Measurements from ENCODE around the gene CCDC181. TPM values are rescaled to one million over a fixed set of nuclear protein-coding genes. Genes with fewer than 3 reads are reported as not detected.

Gene CCDC181
- total RNA-seq, 2 experiments from 2014 or later: not detected

GRCh38 chr1:169383449-169383848 lies 43.8 kb downstream of the CCDC181 start:
- Histone ChIP-seq H3K27ac (ENCODE audit: low read depth in 1 of 2, low read length in 2 of 2) (no peak overlapping the region), H3K4me1 (ENCODE audit: insufficient read depth, low read length) (no peaks in the 10 kb centered on the region), H3K27me3 (ENCODE audit: control insufficient read depth in 1 of 2, insufficient read depth in 2 of 2, low read length in 2 of 2) (no peaks in the 10 kb centered on the region), H3K4me3 (ENCODE audit: low read length) (no peak overlapping the region), H3K9me3 (ENCODE audit: control insufficient read depth in 1 of 2, insufficient read depth in 1 of 2, low read length in 2 of 2) (no peaks in the 10 kb centered on the region), H3K36me3 (ENCODE audit: insufficient read depth, low read length) (peaks cover 84% of the 10 kb centered on the region)
- no peak for TF ChIP-seq CTCF (IDR thresholded peaks at IDR 0.05)
- ChIA-PET POLR2A (no interaction called here), CTCF (no interaction called here)
- intact Hi-C loops (cut with DNase I, micrococcal nuclease): no loop called here
- Mint-ChIP-seq H3K27ac (no peak overlapping the region), H3K36me3 (ENCODE audit: low read depth) (peaks cover 22% of the 10 kb centered on the region), H3K4me1 (ENCODE audit: low read depth) (peaks cover 5% of the 10 kb centered on the region), H3K4me3 (no peak overlapping the region), H3K9me3 (no peaks in the 10 kb centered on the region), H3K27me3 (no peaks in the 10 kb centered on the region)
- no peak for ATAC-seq (ENCODE audit: poor library complexity)
- no peak for DNase-seq

GRCh38 chr1:169381162-169381561 lies 46.1 kb downstream of the CCDC181 start:
- peaks cover 86% of the 10 kb centered on the region for H3K36me3 ChIP-seq (ENCODE audit: insufficient read depth, low read length)
- DNase-seq (no peak), ATAC-seq (ENCODE audit: poor library complexity) (no peak)
- no peak overlapping the region for H3K4me3 Mint-ChIP-seq
- CTCF ChIA-PET: no interaction called here
- H3K4me1 Mint-ChIP-seq (ENCODE audit: low read depth): peaks cover 8% of the 10 kb centered on the region
- no peaks in the 10 kb centered on the region for H3K27me3 Mint-ChIP-seq
- POLR2A ChIA-PET: no interaction called here
- no peaks in the 10 kb centered on the region for H3K9me3 ChIP-seq (ENCODE audit: control insufficient read depth in 1 of 2, insufficient read depth in 1 of 2, low read length in 2 of 2)
- no peak overlapping the region for H3K4me3 ChIP-seq (ENCODE audit: low read length)
- TF ChIP-seq CTCF (IDR thresholded peaks at IDR 0.05): no peak
- H3K36me3 Mint-ChIP-seq (ENCODE audit: low read depth): peaks cover 30% of the 10 kb centered on the region
- H3K27ac ChIP-seq (ENCODE audit: low read depth in 1 of 2, low read length in 2 of 2): no peak overlapping the region
- H3K9me3 Mint-ChIP-seq: no peaks in the 10 kb centered on the region
- H3K27ac Mint-ChIP-seq: no peak overlapping the region
- no peaks in the 10 kb centered on the region for H3K4me1 ChIP-seq (ENCODE audit: insufficient read depth, low read length)
- no peaks in the 10 kb centered on the region for H3K27me3 ChIP-seq (ENCODE audit: control insufficient read depth in 1 of 2, insufficient read depth in 2 of 2, low read length in 2 of 2)
- intact Hi-C loops (cut with DNase I, micrococcal nuclease): no loop called here

- DNase-seq (peak in 3 of 14 experiments; percentile 34 to 54 (median 37)), ATAC-seq (ENCODE audit: poor library complexity) (no peak)
- H3K36me3 Mint-ChIP-seq (ENCODE audit: low read depth): peaks cover 40% of the 10 kb centered on the region
- H3K27ac ChIP-seq (ENCODE audit: low read depth in 1 of 2, low read length in 2 of 2): no peak overlapping the region
- intact Hi-C loops (cut with DNase I, micrococcal nuclease): loop anchor here in 1 of 2 experiments (5.0 to 10.0 kb wide), 2 partner anchors 1163 to 1434 kb away; partner anchors contain the start of genes DCAF6, GORAB and MPC2
- ChIA-PET CTCF (interaction anchor here (0.6 kb wide), 1 partner anchor 23 kb away, joined by 3 read pairs; no protein-coding TSS in a partner anchor), POLR2A (no interaction called here)
- no peak for TF ChIP-seq CTCF (IDR thresholded peaks at IDR 0.05)
- no peaks in the 10 kb centered on the region for H3K27me3 ChIP-seq (ENCODE audit: control insufficient read depth in 1 of 2, insufficient read depth in 2 of 2, low read length in 2 of 2)
- H3K4me3 Mint-ChIP-seq: peak overlapping the region; percentile 65
- H3K9me3 Mint-ChIP-seq: no peaks in the 10 kb centered on the region
- no peaks in the 10 kb centered on the region for H3K9me3 ChIP-seq (ENCODE audit: control insufficient read depth in 1 of 2, insufficient read depth in 1 of 2, low read length in 2 of 2)
- peak overlapping the region; percentile 52 for H3K27ac Mint-ChIP-seq
- peaks cover 28% of the 10 kb centered on the region for H3K36me3 ChIP-seq (ENCODE audit: insufficient read depth, low read length)
- peaks cover 27% of the 10 kb centered on the region for H3K4me1 Mint-ChIP-seq (ENCODE audit: low read depth)
- H3K4me1 ChIP-seq (ENCODE audit: insufficient read depth, low read length): peaks cover 5% of the 10 kb centered on the region
- no peak overlapping the region for H3K4me3 ChIP-seq (ENCODE audit: low read length)
- H3K27me3 Mint-ChIP-seq: no peaks in the 10 kb centered on the region
These were observed 55.9 kb downstream of the CCDC181 start for GRCh38 chr1:169371404-169371803.

Measured in CD4-positive, alpha-beta T cell (primary cell).